Endothelial cell of umbilical vein (primary cell): ENCODE measurements around the gene ZNF728. TPM values are rescaled to one million over a fixed set of nuclear protein-coding genes. Genes with fewer than 3 reads are reported as not detected.

Experiments used
- BruUV-seq: library from RNA; stranded (reverse); fragments of 400-500 nt; replicated peaks from 2 replicates; lab custom pipeline; 2021; lab: Mats Ljungman, UMichigan
- CTCF ChIA-PET: fragments of 300-600, 350-600 bp; sonication (Branson Sonifier 250); formaldehyde crosslinking; loops from one replicate; lab custom pipeline; 2021; ENCODE audit warnings: antibody characterized with exemption, inconsistent platforms; lab: Charles Lee
- POLR2A ChIA-PET: fragments of 300-600, 350-600 bp; sonication (Branson Sonifier 250); formaldehyde crosslinking; loops from one replicate; lab custom pipeline; 2021; ENCODE audit warnings: antibody characterized with exemption, inconsistent platforms; lab: Charles Lee
- DNase-seq: peaks from one replicate; pipeline ENCODE4 v3.0.0-alpha.2; 2011; ENCODE audit warnings: low read depth, low spot score
- FAIRE-seq: peaks from 2 replicates; lab custom pipeline; 2011; peaks lifted over from hg19 to GRCh38; lab: Jason Lieb, UNC
- H2AFZ ChIP-seq: 2 replicates; pipeline ENCODE4 v1.6.0; 2012; ENCODE audit warnings: low read depth, low read length, control low read depth, inconsistent platforms
- H3K27ac ChIP-seq: 2 replicates; pipeline ENCODE4 v1.5.1; 2011; ENCODE audit warnings: low read depth, mild to moderate bottlenecking, control low read depth, low read length, moderate library complexity; ENCODE audit not compliant: insufficient read depth
- H3K27me3 ChIP-seq, 2 experiments: 2 replicates each; pipeline versions ENCODE4 v1.6.0 to v1.6.1; 2011; ENCODE audit warnings: low read length in 2 of 2, mixed read lengths in 1 of 2; ENCODE audit not compliant: control insufficient read depth in 2 of 2, insufficient read depth in 2 of 2
- H3K36me3 ChIP-seq, 2 experiments: 2 replicates in 1 of 2; 3 replicates in 1 of 2; pipeline ENCODE4 v1.5.1; 2011; ENCODE audit warnings: low read length in 2 of 2, mild to moderate bottlenecking in 1 of 2, moderate library complexity in 1 of 2; ENCODE audit not compliant: control insufficient read depth in 2 of 2, insufficient read depth in 2 of 2; ENCODE audit errors: extremely low read depth in 1 of 2
- H3K4me1 ChIP-seq: 3 replicates; pipeline ENCODE4 v1.5.1; 2011; ENCODE audit warnings: mild to moderate bottlenecking, low read length; ENCODE audit not compliant: control insufficient read depth, insufficient read depth; ENCODE audit errors: extremely low read depth
- H3K4me2 ChIP-seq: 2 replicates; pipeline ENCODE4 v1.6.1; 2011; ENCODE audit warnings: low read length, control low read depth, mixed read lengths; ENCODE audit not compliant: insufficient read depth
- H3K4me3 ChIP-seq, 3 experiments: fragments of 200-600 bp in 1 of 3; sonication (generic), shearing (Covaris generic) in 1 of 3; replicated peaks in 1 of 3; 2 replicates each; pipeline ENCODE4 v1.5.1; 2011 to 2016; ENCODE audit warnings: control low read depth in 3 of 3, low read length in 3 of 3, mild to moderate bottlenecking in 2 of 3, inconsistent platforms in 1 of 3, low read depth in 1 of 3, moderate library complexity in 1 of 3; ENCODE audit not compliant: insufficient read depth in 1 of 3
- H3K79me2 ChIP-seq: 2 replicates; pipeline ENCODE4 v1.6.0; 2012; ENCODE audit warnings: low read length, inconsistent platforms; ENCODE audit not compliant: control insufficient read depth, insufficient read depth
- H3K9ac ChIP-seq: replicated peaks from 2 replicates; pipeline ENCODE3; 2011; ENCODE audit warnings: low read length, control low read depth; ENCODE audit not compliant: insufficient read depth; ENCODE audit errors: extremely low read depth
- H3K9me1 ChIP-seq: replicated peaks from 3 replicates; pipeline ENCODE4 v1.6.0; 2011; ENCODE audit warnings: mild to moderate bottlenecking, low read length; ENCODE audit not compliant: control insufficient read depth, insufficient read depth; ENCODE audit errors: extremely low read depth
- H3K9me3 ChIP-seq: replicated peaks from 2 replicates; pipeline ENCODE4 v1.5.1; 2012; ENCODE audit warnings: low read length, inconsistent platforms; ENCODE audit not compliant: control insufficient read depth, insufficient read depth
- H4K20me1 ChIP-seq: replicated peaks from 2 replicates; pipeline ENCODE3; 2011; ENCODE audit warnings: mild to moderate bottlenecking, low read length; ENCODE audit not compliant: control insufficient read depth, insufficient read depth; ENCODE audit errors: extremely low read depth
- CTCF ChIP-seq, 2 donors: IDR thresholded peaks; 1 replicate in 1 of 2; 2 replicates in 1 of 2; pipeline ENCODE4 v1.5.1; 2011; ENCODE audit warnings: low read length in 2 of 2, mild to moderate bottlenecking in 2 of 2, moderate library complexity in 2 of 2, control low read depth in 1 of 2, inconsistent platforms in 1 of 2, low read depth in 1 of 2; ENCODE audit not compliant: insufficient read depth in 1 of 2; ENCODE audit errors: extremely low read depth in 1 of 2
- EZH2 ChIP-seq: IDR thresholded peaks from 2 replicates; pipeline ENCODE4 v1.6.1; 2012; ENCODE audit warnings: borderline replicate concordance, low read depth, mild to moderate bottlenecking, moderate library complexity, low read length, inconsistent platforms; ENCODE audit not compliant: severe bottlenecking
- GATA2 ChIP-seq: IDR thresholded peaks from 2 replicates; pipeline ENCODE4 v1.7.0; 2011; ENCODE audit warnings: low read depth, mild to moderate bottlenecking, moderate library complexity, mixed read lengths, low read length; ENCODE audit not compliant: insufficient read length, insufficient read depth
- JUN ChIP-seq: IDR thresholded peaks from 2 replicates; pipeline ENCODE4 v1.6.1; 2011; ENCODE audit warnings: borderline replicate concordance, low read depth; ENCODE audit not compliant: insufficient read length, insufficient read depth
- MAX ChIP-seq: IDR thresholded peaks from 2 replicates; pipeline ENCODE4 v1.6.1; 2011; ENCODE audit not compliant: insufficient read depth, insufficient read length
- MYC ChIP-seq: IDR thresholded peaks from one replicate; pipeline ENCODE4 v1.6.1; 2011; ENCODE audit warnings: mild to moderate bottlenecking, low read depth, low read length
- POLR2A ChIP-seq: IDR thresholded peaks from 2 replicates; pipeline ENCODE4 v1.6.1; 2012; ENCODE audit warnings: low read depth, mild to moderate bottlenecking, control low read depth, low read length
- POLR2AphosphoS5 ChIP-seq: IDR thresholded peaks from 2 replicates; pipeline ENCODE4 v1.6.1; 2012; ENCODE audit warnings: low read depth, mild to moderate bottlenecking, control low read depth, low read length, moderate library complexity; ENCODE audit not compliant: insufficient read depth
- dilution Hi-C: fragments of 300-500 bp; cut with MboI; formaldehyde crosslinking; loops from one replicate; pipeline ENCODE4 v1.15.0; 2019; ENCODE audit warnings: low sequenced_read_pairs; ENCODE audit not compliant: extremely low pct_ligation_motif_present
- intact Hi-C: fragments of 100-400 bp; cut with micrococcal nuclease; formaldehyde crosslinking; loops from one replicate; pipeline ENCODE4 v1.10.0; 2022
- polyA plus RNA-seq, 4 experiments: library from polyadenylated mRNA; depleted of rRNA in 3 of 4; stranded (reverse) in 3 of 4; unstranded in 1 of 4; fragments of >200 nt; gene quantifications; 2 replicates each; pipeline versions ENCODE4 v1.2.1 to v1.2.3, GENCODE V29; 2011 to 2012; ENCODE audit warnings: missing spikeins in 1 of 4
- total RNA-seq: library from RNA; stranded (reverse); gene quantifications from 2 replicates; pipeline ENCODE4 v1.2.3, GENCODE V29; 2021

Gene ZNF728
- total and polyA plus RNA-seq, 2 donors (not counting 3 experiments of a cell fraction or from before 2014, with no cell fraction given): not detected

- Histone ChIP-seq H3K9me3 (peaks cover 10% of the 10 kb centered on the region), H3K9me1 (no peaks in the 10 kb centered on the region), H3K27me3 (no peaks in the 10 kb centered on the region), H3K36me3 (no peaks in the 10 kb centered on the region), H4K20me1 (no peaks in the 10 kb centered on the region), H3K79me2 (no peaks in the 10 kb centered on the region), H3K4me2 (no peak overlapping the region), H3K9ac (no peak overlapping the region), H3K4me1 (no peaks in the 10 kb centered on the region), H2AFZ (no peak overlapping the region), H3K27ac (no peak overlapping the region), H3K4me3 (no peak overlapping the region)
- CTCF ChIA-PET: no interaction called here
- POLR2A ChIA-PET: no interaction called here
- no peak for DNase-seq
- dilution Hi-C loops: no loop called here
- no peak for TF ChIP-seq MYC
- no peak for TF ChIP-seq CTCF (IDR thresholded peaks at IDR 0.05; ENCODE audit: extremely low read depth in 1 of 2, insufficient read depth in 1 of 2, low read depth in 1 of 2, low read length in 2 of 2)
- no peak for TF ChIP-seq GATA2
- no peak for TF ChIP-seq POLR2AphosphoS5
- TF ChIP-seq EZH2: no peak
- no peak for TF ChIP-seq MAX
- no peak for TF ChIP-seq POLR2A
- no peak for TF ChIP-seq JUN
- no peak for FAIRE-seq
- BruUV-seq: no TSS peak
- intact Hi-C loops: no loop called here
These were observed 57.4 kb downstream of the ZNF728 start for GRCh38 chr19:22945560-22945959.
